Activated CD4-positive, alpha-beta memory T cell treated with anti-CD3 and anti-CD28 coated beads, Interleukin-2, amount 10 ng/mL, durations not matched to agents 7 days and 5 days (primary cell): ENCODE data around the gene RCC1. TPM values are rescaled to one million over a fixed set of nuclear protein-coding genes. Genes with fewer than 3 reads are reported as not detected.
"Not testable (repeated sequence)": the region's sequence is repeated elsewhere in the genome, so short reads cannot be mapped to it uniquely, and the experiment has no call there.

ENCODE experiments used
- CTCF ChIA-PET: fragments of 350-600 bp; sonication (Branson Sonifier 250); formaldehyde crosslinking; loops from one replicate; lab custom pipeline; 2021; ENCODE audit warnings: antibody characterized with exemption, inconsistent platforms; lab: Charles Lee
- POLR2A ChIA-PET: fragments of 350-600 bp; sonication (Branson Sonifier 250); formaldehyde crosslinking; loops from one replicate; lab custom pipeline; 2021; ENCODE audit warnings: antibody characterized with exemption; lab: Charles Lee
- DNase-seq: peaks from one replicate; pipeline ENCODE4 v3.0.0-alpha.2; 2020
- H3K27ac Mint-ChIP-seq: one replicate; pipeline ENCODE4 v1.8.0; 2021; ENCODE audit warnings: mild to moderate bottlenecking, mixed read lengths
- H3K27me3 Mint-ChIP-seq: one replicate; pipeline ENCODE4 v1.8.0; 2021; ENCODE audit warnings: mixed read lengths
- H3K36me3 Mint-ChIP-seq: one replicate; pipeline ENCODE4 v1.8.0; 2021; ENCODE audit warnings: low read depth, mixed read lengths
- H3K4me1 Mint-ChIP-seq: one replicate; pipeline ENCODE4 v1.8.0; 2021; ENCODE audit warnings: mixed read lengths
- H3K4me3 Mint-ChIP-seq: one replicate; pipeline ENCODE4 v1.8.0; 2021; ENCODE audit warnings: mild to moderate bottlenecking, mixed read lengths
- H3K9me3 Mint-ChIP-seq: one replicate; pipeline ENCODE4 v1.8.0; 2021; ENCODE audit warnings: mixed read lengths
- total RNA-seq, 2 experiments: library from RNA; stranded (reverse); gene quantifications; one replicate each; pipeline ENCODE4 v1.2.3, GENCODE V29; 2021

RCC1 gene, protein sequence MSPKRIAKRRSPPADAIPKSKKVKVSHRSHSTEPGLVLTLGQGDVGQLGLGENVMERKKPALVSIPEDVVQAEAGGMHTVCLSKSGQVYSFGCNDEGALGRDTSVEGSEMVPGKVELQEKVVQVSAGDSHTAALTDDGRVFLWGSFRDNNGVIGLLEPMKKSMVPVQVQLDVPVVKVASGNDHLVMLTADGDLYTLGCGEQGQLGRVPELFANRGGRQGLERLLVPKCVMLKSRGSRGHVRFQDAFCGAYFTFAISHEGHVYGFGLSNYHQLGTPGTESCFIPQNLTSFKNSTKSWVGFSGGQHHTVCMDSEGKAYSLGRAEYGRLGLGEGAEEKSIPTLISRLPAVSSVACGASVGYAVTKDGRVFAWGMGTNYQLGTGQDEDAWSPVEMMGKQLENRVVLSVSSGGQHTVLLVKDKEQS
- total RNA-seq = 10 to 100 TPM; 47.6 to 50.7 TPM

- ChIA-PET POLR2A (interaction anchor here (0.7 to 14.5 kb wide), 24 partner anchors 11 to 676 kb away, joined by 3 to 264 read pairs (median 6); partner anchors contain the start of genes EYA3, GMEB1, MED18 and PHACTR4), CTCF (interaction anchor here (1.2 to 2.7 kb wide), 4 partner anchors 95 to 257 kb away, joined by 3 to 9 read pairs (median 8); no protein-coding TSS in a partner anchor)
- H3K4me3 Mint-ChIP-seq = peak within 1 kb of the TSS; percentile 98
- peaks cover 42% of the 10 kb centered on the region for H3K4me1 Mint-ChIP-seq
- DNase-seq = peak; percentile 97
- H3K27me3 Mint-ChIP-seq = no peaks in the 10 kb centered on the region
- peaks cover 53% of the 10 kb centered on the region for H3K36me3 Mint-ChIP-seq
- peak within 1 kb of the TSS; percentile 97 for H3K27ac Mint-ChIP-seq
- no peaks in the 10 kb centered on the region for H3K9me3 Mint-ChIP-seq
These were observed at the start of gene RCC1 for GRCh38 chr1:28505406-28506187. Gene RCC1, plus strand, starts transcription at chr1:28506043. Its CDS starts 23,824 bp downstream, at chr1:28529867.

DNA sequence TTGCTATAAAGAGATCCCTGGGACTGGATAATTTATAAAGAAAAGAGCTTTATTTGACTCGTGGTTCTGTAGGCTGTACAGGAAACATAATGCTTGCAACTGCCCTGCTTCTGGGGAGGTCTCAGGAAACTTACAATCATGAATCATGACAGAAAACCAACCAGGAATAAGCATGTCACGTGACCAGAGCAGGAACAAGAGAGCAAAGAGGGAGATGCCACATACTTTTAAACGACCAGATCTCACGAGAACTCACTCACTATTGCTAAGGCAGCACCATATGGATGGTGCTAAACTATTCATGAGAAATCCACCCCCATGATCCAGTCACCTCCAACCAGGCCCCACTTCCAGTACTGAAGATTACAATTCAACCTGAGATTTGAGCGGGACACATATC, 49.8 kb upstream of the RCC1 start:
- POLR2A ChIA-PET = interaction anchor here (0.6 to 1.1 kb wide), 2 partner anchors 11 to 50 kb away, joined by 3 read pairs; partner anchors contain the start of gene RCC1
- Mint-ChIP-seq H3K36me3 (peaks cover 9% of the 10 kb centered on the region), H3K9me3 (no peaks in the 10 kb centered on the region), H3K27ac (peak overlapping the region; percentile 60), H3K4me1 (peaks cover 23% of the 10 kb centered on the region), H3K27me3 (no peaks in the 10 kb centered on the region), H3K4me3 (no peak overlapping the region)
- CTCF ChIA-PET = interaction anchor here (1.4 kb wide), 1 partner anchor 96 kb away, joined by 3 read pairs; no protein-coding TSS in a partner anchor
- DNase-seq = no peak

DNA sequence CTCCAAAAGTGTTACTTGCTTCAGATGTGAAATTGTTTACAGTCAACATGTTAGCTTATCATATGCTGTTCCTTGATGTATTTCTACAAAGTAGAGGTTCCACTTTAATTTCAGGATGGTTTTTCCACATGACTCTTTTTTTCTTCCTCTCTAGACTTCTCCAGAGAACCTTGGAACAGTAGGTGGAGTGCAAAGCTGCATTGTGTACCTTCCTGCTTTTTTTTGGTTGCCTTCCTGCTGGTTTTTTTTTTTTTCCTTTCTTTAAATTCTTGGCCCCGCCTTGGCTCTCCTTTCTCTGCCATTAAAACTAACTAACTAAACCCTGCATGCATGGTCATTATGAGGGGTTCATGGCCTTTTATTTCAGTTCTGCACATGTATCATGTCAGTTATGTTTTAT, 48.2 kb upstream of the RCC1 start:
- H3K9me3 Mint-ChIP-seq = no peaks in the 10 kb centered on the region
- H3K36me3 Mint-ChIP-seq = peaks cover 11% of the 10 kb centered on the region
- no peak overlapping the region for H3K27ac Mint-ChIP-seq
- H3K27me3 Mint-ChIP-seq = no peaks in the 10 kb centered on the region
- H3K4me1 Mint-ChIP-seq = peaks cover 21% of the 10 kb centered on the region
- POLR2A ChIA-PET = no interaction called here
- no peak for DNase-seq
- CTCF ChIA-PET = no interaction called here
- no peak overlapping the region for H3K4me3 Mint-ChIP-seq

GRCh38 chr1:28458237-28459228, 47.3 kb upstream of the RCC1 start:
- POLR2A ChIA-PET = no interaction called here
- no peak for DNase-seq
- Mint-ChIP-seq H3K9me3 (no peaks in the 10 kb centered on the region), H3K36me3 (peaks cover 11% of the 10 kb centered on the region), H3K27ac (no peak overlapping the region), H3K4me1 (peaks cover 21% of the 10 kb centered on the region), H3K4me3 (no peak overlapping the region), H3K27me3 (no peaks in the 10 kb centered on the region)
- CTCF ChIA-PET = no interaction called here

DNA sequence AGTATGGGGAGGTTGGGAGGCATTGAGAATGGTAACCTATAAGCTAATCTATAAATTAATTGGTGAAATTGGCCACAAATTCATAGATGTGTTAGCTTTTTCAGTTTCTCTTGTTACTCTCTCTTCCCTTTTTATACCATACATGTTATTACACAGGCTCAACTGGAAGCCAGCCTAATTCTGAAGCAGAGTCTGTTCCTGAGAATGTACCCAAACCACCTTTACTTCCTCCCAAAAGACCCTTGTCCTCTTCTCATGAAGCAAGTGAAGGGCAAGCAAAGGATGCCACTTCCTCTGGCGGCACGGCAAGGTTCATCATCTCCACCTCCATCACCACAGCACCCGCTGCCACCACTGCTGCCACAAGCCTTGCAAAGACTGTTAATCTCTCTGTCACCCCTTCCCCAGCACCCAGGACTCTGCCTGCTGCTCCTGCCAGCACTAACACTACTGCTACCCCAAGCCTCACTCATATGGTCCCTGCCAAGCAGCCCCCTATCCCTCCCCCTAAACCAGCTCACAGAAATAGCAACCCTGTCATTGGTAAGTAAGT, 39.5 kb upstream of the RCC1 start:
- H3K27ac Mint-ChIP-seq = no peak overlapping the region
- POLR2A ChIA-PET = interaction anchor here (1.3 kb wide), 1 partner anchor 10 kb away, joined by 3 read pairs; no protein-coding TSS in a partner anchor

DNA sequence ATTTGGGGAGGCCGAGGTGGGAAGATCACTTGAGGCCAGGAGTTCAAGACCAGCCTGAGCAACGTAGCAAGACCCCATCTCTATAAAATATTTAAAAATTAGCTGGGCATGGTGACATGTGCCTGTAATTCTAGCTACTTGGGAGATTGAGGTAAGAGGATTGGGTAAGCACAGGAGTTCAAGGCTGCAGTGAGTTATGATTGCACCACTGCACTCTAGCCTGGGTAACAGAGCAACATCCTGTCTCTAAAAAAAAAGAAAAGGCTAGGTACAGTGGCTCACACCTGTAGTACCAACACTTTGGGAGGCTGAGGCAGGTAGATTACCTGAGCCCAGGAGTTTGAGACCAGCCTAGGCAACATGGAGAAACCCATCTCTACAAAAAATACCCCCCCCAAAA, 35.7 kb upstream of the RCC1 start:
- H3K27ac Mint-ChIP-seq = no peak overlapping the region
- peaks cover 20% of the 10 kb centered on the region for H3K36me3 Mint-ChIP-seq
- H3K9me3 Mint-ChIP-seq = no peaks in the 10 kb centered on the region
- no peaks in the 10 kb centered on the region for H3K27me3 Mint-ChIP-seq
- CTCF ChIA-PET = interaction anchor here (0.7 to 2.4 kb wide), 2 partner anchors 19 to 155 kb away, joined by 3 to 6 read pairs; no protein-coding TSS in a partner anchor
- no peak for DNase-seq
- no peak overlapping the region for H3K4me3 Mint-ChIP-seq
- H3K4me1 Mint-ChIP-seq = peaks cover 10% of the 10 kb centered on the region
- POLR2A ChIA-PET = no interaction called here

More for the DNA sequence above, 39.5 kb upstream of the RCC1 start:
- CTCF ChIA-PET = no interaction called here
- H3K4me3 Mint-ChIP-seq = no peak overlapping the region
- no peaks in the 10 kb centered on the region for H3K9me3 Mint-ChIP-seq
- H3K36me3 Mint-ChIP-seq = peaks cover 16% of the 10 kb centered on the region
- H3K4me1 Mint-ChIP-seq = peaks cover 11% of the 10 kb centered on the region
- peak; percentile 21 for DNase-seq
- no peaks in the 10 kb centered on the region for H3K27me3 Mint-ChIP-seq

DNA sequence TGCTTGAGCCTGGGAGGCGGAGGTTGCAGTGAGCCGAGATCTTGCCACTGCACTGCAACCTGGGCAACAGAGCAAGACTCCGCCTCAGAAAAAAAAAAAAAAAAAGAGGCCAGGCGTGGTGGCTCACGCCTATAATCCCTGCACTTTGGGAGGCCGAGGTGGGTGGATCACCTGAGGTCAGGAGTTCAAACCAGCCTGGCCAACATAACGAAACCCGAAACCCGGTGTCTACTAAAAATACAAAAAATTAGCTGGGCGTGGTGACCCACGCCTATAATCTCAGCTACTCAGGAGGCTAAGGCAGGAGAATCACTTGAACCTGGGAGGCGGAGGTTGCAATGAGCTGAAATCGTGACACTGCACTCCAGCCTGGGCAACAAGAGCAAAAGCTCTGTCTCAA, 26.3 kb upstream of the RCC1 start:
- H3K27me3 Mint-ChIP-seq, H3K4me3 Mint-ChIP-seq, POLR2A ChIA-PET, CTCF ChIA-PET, H3K4me1 Mint-ChIP-seq, H3K9me3 Mint-ChIP-seq, DNase-seq: not testable (repeated sequence)
- Mint-ChIP-seq H3K27ac (peak overlapping the region; percentile 21), H3K36me3 (peaks cover 29% of the 10 kb centered on the region)

DNA sequence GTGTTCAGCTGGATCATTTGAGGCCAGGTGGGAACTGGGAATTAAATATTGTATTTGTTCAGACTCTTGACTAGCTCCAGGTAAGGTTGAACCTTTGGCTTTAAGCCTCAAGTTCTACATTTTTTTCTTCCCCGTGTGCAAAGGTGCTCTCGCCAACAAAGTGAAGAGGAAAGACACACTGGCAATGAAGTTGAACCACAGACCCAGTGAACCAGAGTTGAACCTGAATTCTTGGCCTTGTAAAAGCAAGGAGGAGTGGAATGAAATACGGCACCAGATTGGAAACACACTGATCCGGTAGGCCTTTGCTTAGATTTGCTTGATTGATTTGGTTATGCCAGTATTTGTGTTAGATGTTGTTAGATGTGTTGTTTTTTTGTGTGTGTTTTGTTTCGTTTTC, 25.5 kb upstream of the RCC1 start:
- Mint-ChIP-seq H3K27ac (no peak overlapping the region), H3K27me3 (no peaks in the 10 kb centered on the region), H3K4me1 (no peaks in the 10 kb centered on the region), H3K4me3 (no peak overlapping the region), H3K36me3 (peaks cover 29% of the 10 kb centered on the region), H3K9me3 (no peaks in the 10 kb centered on the region)
- POLR2A ChIA-PET = no interaction called here
- CTCF ChIA-PET = no interaction called here
- no peak for DNase-seq

- H3K4me1 Mint-ChIP-seq = no peaks in the 10 kb centered on the region
- no peaks in the 10 kb centered on the region for H3K9me3 Mint-ChIP-seq
- H3K27me3 Mint-ChIP-seq = no peaks in the 10 kb centered on the region
- no peak overlapping the region for H3K27ac Mint-ChIP-seq
- ChIA-PET POLR2A (no interaction called here), CTCF (no interaction called here)
- H3K36me3 Mint-ChIP-seq = peaks cover 22% of the 10 kb centered on the region
- no peak for DNase-seq
- no peak overlapping the region for H3K4me3 Mint-ChIP-seq
These were observed 23.7 kb upstream of the RCC1 start for GRCh38 chr1:28482138-28482537.

DNA sequence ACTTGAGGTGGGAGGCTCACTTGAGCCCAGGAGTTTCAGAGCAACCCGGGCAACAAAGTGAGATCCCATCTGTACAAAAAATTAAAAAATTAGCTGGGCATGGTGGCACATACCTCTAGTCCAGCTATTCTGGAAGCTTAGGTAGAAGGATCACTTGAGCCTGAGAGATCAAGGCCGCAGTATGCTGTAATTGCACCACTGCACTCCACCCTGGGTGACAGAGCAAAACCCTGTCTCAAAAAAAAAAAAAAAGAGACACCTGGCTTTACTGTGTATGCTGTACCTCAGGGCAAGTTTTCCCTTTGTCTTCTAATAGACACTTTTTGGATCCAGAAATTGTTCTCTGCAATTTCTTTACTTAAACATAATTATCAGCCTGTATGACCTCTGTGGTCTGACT, 23.1 kb upstream of the RCC1 start:
- no peak overlapping the region for H3K4me3 Mint-ChIP-seq
- ChIA-PET CTCF (no interaction called here), POLR2A (no interaction called here)
- DNase-seq = no peak
- no peaks in the 10 kb centered on the region for H3K9me3 Mint-ChIP-seq
- H3K4me1 Mint-ChIP-seq = no peaks in the 10 kb centered on the region
- no peak overlapping the region for H3K27ac Mint-ChIP-seq
- peaks cover 19% of the 10 kb centered on the region for H3K36me3 Mint-ChIP-seq
- no peaks in the 10 kb centered on the region for H3K27me3 Mint-ChIP-seq

- H3K4me1 Mint-ChIP-seq = peaks cover 5% of the 10 kb centered on the region
- H3K36me3 Mint-ChIP-seq = peaks cover 31% of the 10 kb centered on the region
- H3K27me3 Mint-ChIP-seq = no peaks in the 10 kb centered on the region
- CTCF ChIA-PET = interaction anchor here (0.9 to 1.1 kb wide), 2 partner anchors 59 to 246 kb away, joined by 3 read pairs; no protein-coding TSS in a partner anchor
- H3K4me3 Mint-ChIP-seq = no peak overlapping the region
- POLR2A ChIA-PET = interaction anchor here (1.7 kb wide), 1 partner anchor 11 kb away, joined by 8 read pairs; the partner anchor contains the start of gene RCC1
- H3K27ac Mint-ChIP-seq = peak overlapping the region; percentile 9
- no peak for DNase-seq
- H3K9me3 Mint-ChIP-seq = no peaks in the 10 kb centered on the region
These were observed 11.1 kb upstream of the RCC1 start for GRCh38 chr1:28494737-28495136.

- ChIA-PET POLR2A (no interaction called here), CTCF (interaction anchor here (0.6 kb wide), 1 partner anchor 943 kb away, joined by 3 read pairs; no protein-coding TSS in a partner anchor)
- DNase-seq = no peak
- no peaks in the 10 kb centered on the region for H3K9me3 Mint-ChIP-seq
- no peaks in the 10 kb centered on the region for H3K27me3 Mint-ChIP-seq
- H3K27ac Mint-ChIP-seq = no peak overlapping the region
- H3K36me3 Mint-ChIP-seq = peaks cover 17% of the 10 kb centered on the region
- H3K4me1 Mint-ChIP-seq = peaks cover 9% of the 10 kb centered on the region
- no peak overlapping the region for H3K4me3 Mint-ChIP-seq
These were observed 6.3 kb upstream of the RCC1 start for GRCh38 chr1:28499553-28499952.
